ENCODE data around the gene ADPRS.

Gene ADPRS

GRCh38 chr1:36088577-36089392 lies at the start of gene ADPRS:
TSS of gene ADPRS (plus strand) at chr1:36088892. CDS start at chr1:36088905, 13 bp downstream.
- peak; percentile 90 for DNase-seq (ENCODE audit: low spot score)

- DNase-seq (ENCODE audit: low spot score), result no peak
These were observed 48.5 kb upstream of the ADPRS start for GRCh38 chr1:36040238-36040637.

- DNase-seq (ENCODE audit: low spot score), result no peak
These were observed 36.9 kb upstream of the ADPRS start for GRCh38 chr1:36051821-36052220.

GRCh38 chr1:36053978-36054377 lies 34.7 kb upstream of the ADPRS start:
- no peak for DNase-seq (ENCODE audit: low spot score)

- no peak for DNase-seq (ENCODE audit: low spot score)
These were observed 33.0 kb upstream of the ADPRS start for GRCh38 chr1:36055706-36056105.

GRCh38 chr1:36062315-36062714 lies 26.4 kb upstream of the ADPRS start:
- no peak for DNase-seq (ENCODE audit: low spot score)

- DNase-seq (ENCODE audit: low spot score), result no peak
These were observed 20.8 kb upstream of the ADPRS start for GRCh38 chr1:36067871-36068270.

- DNase-seq (ENCODE audit: low spot score), result peak; percentile 59
These were observed 19.8 kb upstream of the ADPRS start for GRCh38 chr1:36068866-36069265.

- DNase-seq (ENCODE audit: low spot score), result no peak
These were observed 18.3 kb upstream of the ADPRS start for GRCh38 chr1:36070349-36070748.

- no peak for DNase-seq (ENCODE audit: low spot score)
These were observed 11.6 kb upstream of the ADPRS start for GRCh38 chr1:36076979-36077573.

GRCh38 chr1:36080236-36080635 lies 8.5 kb upstream of the ADPRS start:
- DNase-seq (ENCODE audit: low spot score), result no peak

- no peak for DNase-seq (ENCODE audit: low spot score)
These were observed 7.9 kb upstream of the ADPRS start for GRCh38 chr1:36080801-36081200.

- DNase-seq (ENCODE audit: low spot score), result no peak
These were observed 6.7 kb upstream of the ADPRS start for GRCh38 chr1:36081926-36082485.

- no peak for DNase-seq (ENCODE audit: low spot score)
These were observed 5.5 kb upstream of the ADPRS start for GRCh38 chr1:36083219-36083618.

GRCh38 chr1:36083635-36084496 lies 4.8 kb upstream of the ADPRS start, which contains the start of gene TEKT2:
TSS of gene TEKT2 (plus strand) at chr1:36084094. CDS start at chr1:36084922, 828 bp downstream.
- DNase-seq (ENCODE audit: low spot score), result peak; percentile 27

GRCh38 chr1:36084497-36085115 lies 4.1 kb upstream of the ADPRS start:
- peak; percentile 18 for DNase-seq (ENCODE audit: low spot score)

- no peak for DNase-seq (ENCODE audit: low spot score)
These were observed 3.6 kb upstream of the ADPRS start for GRCh38 chr1:36085126-36085525.

GRCh38 chr1:36085686-36086526 lies 2.8 kb upstream of the ADPRS start:
- DNase-seq (ENCODE audit: low spot score), result no peak

- no peak for DNase-seq (ENCODE audit: low spot score)
These were observed 2.0 kb upstream of the ADPRS start for GRCh38 chr1:36086529-36087232.
